ENCODE results near the gene HOXA2.

Gene HOXA2

DNA sequence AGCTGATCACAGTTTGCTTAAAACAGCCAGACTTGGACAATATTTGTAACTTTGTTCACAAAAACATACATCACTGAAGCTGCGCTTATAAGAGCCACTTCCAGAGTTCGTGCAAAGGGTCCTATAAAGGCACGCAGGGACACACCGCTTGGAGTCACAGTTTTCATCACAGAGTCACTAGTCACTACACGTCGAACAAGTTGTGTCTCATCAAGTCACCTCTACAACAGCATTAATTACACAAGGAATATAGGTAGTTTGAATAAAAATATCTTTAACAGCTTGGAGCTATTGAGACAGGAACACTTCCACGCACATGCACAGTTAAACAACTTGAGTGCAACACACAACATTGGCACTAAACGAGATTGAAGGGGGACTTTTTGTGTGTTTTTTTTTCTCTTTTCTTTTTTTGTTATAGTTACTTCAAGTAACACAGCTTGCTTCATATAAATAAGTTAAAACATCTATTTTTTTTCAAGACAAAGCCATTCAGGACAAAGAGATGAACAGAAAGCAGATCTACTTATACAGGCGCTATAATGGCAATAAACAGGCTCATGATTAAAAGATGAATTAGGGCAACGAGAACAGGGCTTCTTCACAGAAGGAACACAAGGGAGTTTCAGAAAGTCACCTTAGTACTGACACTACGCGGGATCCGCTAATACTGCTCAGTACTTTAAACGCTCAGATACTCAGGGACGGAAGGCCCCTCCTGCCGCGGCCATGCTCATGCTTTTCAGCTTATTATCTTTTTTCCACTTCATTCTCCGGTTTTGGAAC lies 38.8 kb upstream of the HOXA2 start:
- DNase-seq, result no peak

DNA sequence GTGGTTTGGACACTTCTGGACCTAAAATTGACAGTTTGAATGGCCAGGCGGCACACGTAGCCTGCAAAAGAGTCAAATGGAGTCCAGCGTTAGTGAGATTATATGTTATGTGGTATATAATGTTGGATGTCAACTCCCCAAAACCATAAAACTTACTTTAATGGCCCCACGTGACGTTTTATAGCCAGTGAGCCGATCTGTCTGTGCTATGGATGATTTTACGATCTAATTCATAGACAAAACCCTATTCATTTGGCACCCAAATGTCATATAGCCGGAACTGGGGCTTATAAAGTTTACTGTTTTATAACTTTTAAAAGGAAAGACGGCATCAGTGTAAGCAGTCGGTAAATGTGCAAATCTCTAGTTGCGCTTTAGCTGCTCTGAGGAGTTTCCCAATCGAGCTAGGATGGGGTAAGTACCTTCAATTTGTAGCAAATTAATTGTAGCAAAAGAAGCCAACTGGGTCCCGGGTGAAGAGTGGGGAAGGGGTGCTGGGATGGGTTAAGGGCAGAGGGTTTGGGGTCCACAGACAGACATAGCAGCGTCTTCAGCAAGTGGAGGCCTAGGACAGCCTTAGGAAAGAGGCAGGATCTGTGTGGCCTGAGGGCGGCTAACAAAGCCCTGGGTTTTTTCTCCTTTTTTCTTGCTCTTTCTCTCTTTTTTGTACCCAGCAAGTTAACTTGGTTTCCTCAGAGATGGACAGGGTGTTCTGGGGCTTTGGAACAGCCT lies 37.8 kb upstream of the HOXA2 start:
- DNase-seq, result no peak

DNA sequence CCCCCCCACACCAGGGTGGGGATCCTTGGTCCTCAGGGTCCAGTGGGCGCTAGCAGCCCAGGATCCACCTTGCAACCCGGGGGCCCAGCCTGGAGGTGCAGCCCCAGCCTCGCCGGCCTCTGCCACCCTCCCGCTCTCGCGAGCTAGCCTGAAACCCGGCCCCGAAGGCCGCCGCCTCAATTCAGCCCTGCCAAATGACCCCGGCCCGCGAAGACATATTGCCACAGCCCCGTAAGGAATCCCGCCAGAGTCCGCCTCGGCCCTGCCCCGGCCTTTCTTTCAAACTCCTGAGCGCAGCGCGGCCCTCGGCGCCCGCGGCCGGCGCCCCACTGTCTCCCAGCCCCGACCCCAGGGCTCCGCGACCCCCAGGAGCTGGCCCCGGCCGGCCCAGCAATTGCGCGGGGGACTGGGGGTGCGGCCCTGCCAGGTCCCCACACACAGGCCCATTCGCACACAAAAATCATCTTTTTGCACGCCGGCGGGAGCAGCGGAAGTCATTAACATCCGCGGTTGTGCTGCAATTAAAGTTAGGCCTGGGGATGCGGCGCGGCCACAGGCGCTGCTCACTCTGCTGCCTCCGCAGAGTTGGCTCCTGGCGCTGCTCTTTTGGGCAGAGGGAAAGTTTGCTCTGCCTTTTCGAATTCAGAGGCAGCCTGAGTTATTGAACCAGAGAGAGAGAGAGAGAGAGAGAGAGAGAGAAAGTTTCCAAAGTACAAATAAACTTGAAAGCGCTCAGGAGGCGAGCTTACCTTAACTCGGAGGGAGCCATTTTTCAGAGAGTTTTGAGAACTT lies 37.0 kb upstream of the HOXA2 start:
- no peak for DNase-seq

DNA sequence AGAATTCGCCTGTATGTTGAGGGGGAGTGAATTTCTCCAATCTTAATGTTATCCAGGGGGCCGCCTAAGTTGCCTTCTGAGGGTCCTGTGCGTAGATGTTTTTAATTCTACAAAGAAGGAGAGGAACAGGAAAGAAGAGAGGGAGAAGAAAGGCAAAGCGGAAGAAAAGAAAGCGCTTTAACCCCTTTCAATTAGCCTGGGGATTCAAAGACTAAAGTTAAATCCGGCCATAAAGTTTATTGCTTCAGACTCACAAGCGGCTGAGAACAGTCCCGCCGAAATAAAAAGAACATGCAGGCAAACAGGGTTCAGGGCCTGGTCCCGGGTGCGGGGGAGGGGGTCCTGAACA lies 36.5 kb upstream of the HOXA2 start:
- no peak for DNase-seq

DNA sequence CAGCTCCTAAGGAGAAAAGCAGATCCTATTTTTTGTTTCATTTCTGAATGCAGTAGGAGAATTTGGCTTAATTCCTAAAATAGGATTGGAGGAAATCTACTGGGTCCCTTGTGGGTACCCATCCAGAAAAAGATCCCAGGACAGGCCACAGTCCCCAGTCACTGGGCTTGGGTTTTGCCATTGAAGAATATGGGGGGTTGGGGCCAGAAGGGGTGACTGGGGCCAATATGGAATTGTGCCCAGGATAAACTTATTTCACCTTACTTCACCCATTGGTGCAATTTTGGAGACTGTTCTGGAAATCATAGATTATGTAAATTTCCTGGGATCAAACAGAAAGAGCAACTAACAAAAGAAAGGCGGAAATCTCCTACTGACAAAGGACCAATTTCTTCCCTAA lies 36.0 kb upstream of the HOXA2 start:
- DNase-seq, result no peak

DNA sequence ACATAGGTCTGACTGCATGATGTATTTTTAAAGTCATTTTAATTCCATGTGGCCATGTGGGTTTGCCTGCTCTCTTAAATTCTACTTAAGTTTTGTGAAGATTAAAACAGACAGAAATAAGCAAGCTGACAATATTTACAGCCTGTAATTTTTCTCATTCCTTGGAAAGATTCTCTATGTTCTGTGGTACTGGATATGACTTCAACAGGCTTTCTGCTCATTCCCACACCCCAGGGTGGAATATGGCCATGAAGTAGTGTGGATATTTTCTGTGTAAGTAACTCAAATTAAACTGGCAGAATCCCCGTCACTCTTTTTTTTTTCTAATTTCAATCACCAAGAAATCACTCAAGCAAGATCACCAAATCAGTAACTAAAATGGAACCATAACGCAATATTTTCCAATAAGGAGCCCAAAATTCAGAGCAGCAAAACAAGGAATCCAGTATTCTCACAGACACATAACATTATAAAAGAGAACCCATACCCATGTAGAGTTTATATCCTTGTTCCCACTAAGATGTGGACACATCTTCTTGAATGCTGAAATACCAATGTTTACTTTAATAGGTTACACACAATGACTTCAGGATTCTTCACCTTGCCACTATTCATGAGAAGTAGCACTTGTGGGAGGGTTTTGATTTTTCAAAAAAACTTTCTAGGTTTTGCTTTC lies 35.3 kb upstream of the HOXA2 start:
- no peak for DNase-seq

DNA sequence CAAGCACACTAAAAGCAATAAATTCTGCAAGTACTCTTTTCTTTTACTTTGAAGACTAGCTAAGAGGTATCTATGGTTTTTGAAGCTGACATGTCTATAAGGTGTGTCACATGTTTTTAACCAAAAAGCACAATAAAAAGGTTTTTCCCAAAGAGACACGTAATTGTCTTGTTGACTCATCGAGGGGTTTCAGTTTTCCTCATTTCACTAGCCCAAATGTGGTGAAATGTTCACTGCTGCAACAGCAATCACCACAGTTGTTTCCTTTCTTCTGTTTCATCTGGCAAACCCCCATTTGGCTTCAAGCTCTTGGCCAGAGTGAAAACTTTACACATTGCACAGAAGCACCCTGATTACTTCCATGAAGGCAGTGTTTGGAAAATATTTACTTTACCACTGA lies 31.9 kb upstream of the HOXA2 start:
- DNase-seq, result no peak

DNA sequence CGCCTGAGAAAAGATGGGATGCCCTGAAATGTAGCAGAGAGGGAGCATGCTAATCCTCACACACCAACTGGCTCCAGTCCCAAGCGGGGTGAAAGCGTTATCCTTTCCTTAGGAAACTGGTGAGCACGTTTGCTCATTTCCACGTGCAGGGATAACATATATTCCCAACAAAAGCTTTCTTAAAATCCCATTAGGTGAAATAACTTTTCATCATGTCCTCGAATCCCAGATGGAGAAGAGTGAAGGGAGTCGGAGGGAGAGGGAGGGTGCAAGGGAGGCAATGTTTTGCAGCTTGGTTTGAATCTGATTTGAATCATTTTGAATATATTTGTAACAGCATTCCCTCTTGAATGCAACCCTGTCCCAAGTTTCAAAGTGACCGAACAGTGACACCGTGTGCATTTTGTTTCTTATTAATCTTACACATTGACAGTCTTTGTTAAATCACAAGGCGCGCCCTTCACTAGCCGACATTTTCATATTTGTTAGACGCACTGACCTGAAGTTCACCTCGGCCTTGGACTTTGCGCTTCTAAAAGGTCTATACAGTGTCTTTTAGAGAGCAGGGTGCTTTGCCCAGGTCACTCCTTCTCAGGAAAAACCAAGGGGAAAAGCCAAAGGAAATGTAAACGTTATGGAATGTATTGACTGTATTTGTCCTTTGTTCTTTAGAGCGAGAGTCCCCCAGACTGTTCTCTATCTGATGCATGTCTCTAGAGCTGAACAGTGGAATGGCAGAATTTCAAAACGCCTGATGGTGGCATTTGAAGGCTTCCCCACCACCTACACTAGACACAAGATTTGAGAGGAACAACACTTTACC lies 31.1 kb upstream of the HOXA2 start:
- no peak for DNase-seq

DNA sequence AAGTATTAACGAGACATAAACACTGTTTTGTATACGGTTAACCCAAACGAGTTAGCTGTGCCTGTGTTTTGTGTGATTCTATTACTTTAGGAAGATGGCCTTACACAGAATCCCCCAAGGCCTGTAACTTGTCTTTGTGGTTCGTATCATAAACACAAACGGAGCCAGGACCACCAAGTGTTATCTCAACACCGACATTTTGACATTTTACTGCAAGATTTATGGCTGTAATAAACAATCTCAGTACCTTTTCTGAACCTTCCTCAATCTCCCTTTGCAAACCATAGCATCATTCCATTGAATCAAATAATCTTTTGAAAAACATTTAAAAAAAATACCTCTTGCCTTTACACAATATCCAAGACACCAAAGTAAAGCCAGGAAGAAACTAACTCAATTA lies 30.5 kb upstream of the HOXA2 start:
- DNase-seq, result no peak

DNA sequence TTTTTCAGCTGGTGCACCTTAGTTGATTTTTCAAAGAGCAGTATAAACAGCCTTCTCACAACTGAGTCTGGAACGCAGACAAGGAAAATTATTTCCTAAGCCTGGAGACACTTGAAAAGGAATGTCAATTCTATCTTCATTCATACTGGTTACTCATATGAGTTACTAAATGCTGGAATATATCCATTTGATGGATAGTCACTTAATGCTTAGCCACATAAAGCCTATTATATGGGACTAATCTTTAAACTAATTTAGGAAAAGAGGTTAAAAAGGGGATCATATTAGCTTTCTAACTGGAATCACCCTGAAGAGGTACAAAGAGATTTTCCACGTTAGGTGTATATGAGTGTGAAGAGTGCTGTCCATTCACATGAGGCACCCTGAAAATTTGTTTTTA lies 29.7 kb upstream of the HOXA2 start:
- no peak for DNase-seq

DNA sequence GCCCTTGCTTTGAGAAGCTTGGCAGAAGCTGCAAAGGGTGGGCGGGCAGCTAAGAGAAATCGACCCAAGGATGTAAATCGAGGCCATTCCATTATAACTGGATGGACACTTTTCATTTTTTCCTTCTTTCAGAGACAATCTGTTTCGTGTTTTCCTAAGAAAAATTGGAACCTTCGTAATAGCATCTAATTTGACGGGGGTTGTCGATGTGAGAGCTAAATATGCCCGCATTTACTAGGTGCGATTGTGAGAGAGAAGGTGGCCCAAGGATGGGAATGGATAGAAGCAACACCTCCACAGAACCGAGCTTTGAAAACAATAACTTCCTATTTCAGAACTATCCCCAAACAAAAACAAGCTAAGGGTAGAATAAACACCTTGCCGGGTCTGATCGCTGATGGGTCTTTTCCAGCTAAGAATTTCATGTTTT lies 28.9 kb upstream of the HOXA2 start:
- no peak for DNase-seq

DNA sequence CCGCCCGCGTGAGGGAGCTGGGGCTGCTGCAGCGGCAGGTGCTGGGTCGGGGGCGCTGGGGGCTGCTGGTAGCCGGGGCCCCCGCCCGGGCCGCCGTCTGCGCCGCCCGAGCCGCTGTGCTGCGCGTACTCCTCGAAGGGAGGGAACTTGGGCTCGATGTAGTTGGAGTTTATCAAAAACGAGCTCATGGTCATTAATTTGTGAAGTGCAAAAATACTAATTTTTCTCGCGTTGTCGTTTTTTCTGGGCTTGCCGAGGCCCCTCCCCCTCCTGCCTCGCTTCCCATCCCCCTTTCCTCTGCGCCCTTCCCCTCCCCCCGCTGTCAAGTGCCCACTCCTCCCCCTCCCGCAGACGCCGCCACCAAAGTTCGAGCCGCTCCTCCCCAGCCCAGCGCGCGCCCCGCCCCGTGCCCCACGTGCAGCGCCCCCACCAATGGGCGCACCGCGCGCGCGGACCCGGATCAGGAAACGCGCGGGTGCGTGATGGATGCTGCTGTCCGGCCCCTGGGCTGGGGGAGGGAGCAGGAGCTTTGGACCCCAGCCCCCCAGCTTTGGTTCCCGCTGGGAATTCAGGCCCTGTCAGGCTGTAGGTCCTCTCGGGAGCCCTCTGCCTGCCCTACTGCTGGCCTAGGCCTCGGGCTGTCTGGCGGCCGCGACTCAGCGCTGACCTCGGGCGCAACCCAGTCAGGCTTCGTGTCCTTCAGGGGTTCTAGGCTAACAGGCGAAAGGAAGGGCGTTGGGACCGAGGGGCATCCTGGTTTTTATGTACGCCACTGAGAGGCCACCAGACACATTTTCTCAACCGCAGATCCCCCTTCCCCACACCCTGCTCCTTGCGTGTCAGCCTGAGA lies 28.3 kb upstream of the HOXA2 start, which contains the start of gene HOXA4:
Gene HOXA4, minus strand, starts transcription at position 218 of the 850 bp plus-strand sequence. Its CDS starts 24 bp downstream, at position 194.
- peak; percentile 76 for DNase-seq

DNA sequence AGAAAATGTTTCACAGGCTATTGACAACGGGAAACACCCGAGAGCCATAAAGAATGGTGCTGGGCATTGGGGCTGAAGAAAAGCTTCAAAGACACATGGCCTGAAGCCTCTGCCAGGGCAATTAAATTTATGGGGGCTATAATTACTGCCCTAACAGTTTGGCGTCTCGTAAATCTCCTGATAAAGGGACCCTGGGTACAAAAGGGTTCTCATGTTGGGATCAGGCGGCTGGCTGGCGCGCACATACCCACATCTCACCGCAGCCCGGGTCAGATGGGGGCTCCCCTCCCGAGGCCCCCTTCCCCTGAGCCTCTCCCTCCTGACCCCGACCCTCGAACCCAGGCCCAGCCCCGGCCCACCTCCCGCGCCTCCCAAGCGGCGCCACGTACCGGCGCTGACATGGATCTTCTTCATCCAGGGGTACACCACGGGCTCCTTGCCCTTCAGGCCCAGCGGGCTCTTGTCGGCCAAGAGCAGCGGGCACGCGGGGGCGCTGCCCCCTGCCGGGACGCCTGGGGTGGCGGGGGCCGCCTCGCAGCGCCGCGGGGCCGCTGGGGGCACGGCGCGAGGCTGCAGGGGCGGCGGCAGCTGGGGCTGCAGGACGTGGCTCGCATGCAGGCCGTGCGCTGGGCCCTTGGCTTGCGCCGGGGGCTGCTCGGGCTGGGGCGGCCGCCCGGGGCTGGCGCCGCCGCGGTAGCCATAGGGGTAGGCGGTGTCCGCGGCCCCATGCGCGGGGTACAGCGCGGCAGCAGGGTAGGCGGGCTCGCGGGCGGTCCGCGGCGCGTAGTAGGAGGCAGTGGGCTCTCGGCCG lies 27.5 kb upstream of the HOXA2 start:
- DNase-seq, result no peak

DNA sequence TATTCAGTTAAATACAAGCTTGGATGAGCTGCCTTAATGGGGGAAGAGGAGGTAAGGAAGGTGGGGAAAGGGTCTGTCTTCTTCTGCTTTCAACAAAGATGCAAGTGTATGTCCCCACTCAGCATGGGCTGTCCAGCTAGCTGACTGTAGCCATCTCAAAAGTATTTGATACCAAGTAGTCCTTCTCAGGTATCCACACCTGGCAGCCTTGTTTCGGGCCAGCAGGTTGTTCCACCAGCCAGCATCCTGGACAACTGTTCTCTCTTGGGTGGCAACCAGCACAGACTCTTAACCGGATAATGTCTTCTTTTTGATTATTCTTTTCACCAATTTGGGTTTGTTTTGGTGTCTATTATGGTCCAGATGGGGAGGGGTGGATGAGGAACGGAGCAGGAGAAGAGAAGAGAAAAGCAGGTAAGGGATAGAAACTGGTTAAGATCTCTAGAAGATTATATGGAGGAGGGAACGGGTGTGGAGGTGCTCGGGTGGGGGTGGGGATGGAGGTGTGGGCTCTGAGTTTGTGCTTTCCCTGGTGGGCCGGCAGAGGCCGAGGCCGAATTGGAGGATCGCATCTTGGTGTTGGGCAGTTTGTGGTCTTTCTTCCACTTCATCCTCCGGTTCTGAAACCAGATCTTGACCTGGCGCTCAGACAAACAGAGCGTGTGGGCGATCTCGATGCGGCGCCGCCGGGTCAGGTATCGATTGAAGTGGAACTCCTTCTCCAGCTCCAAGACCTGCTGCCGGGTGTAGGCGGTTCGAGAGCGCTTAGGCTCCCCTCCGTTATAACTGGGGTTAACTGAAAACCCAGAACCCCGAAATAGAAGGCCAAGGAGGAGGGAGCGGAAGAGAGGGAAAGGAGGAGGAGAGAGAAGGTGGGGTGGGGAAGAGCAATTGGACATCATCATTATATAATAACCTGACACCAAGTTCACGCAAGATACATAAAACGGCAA lies 26.6 kb upstream of the HOXA2 start:
- no peak for DNase-seq

DNA sequence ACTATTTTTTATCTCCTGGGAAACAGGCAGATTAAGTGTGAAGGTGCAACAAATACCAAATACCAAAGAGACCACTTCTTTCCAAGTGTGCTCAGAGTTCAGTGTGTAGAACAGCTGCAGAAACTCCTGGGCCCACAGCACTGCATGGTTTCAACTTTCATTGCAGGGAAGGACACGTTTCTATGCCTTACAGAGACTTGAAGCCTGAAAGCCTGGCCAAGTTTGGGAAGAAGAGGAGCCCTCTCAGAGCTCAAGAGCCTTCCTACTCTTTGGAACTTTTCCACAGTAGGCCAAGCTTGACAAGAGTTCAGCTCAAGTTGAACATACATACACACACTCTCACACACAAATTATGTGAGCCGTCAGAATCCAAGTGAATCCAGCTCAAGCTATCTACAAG lies 25.6 kb upstream of the HOXA2 start:
- DNase-seq, result no peak

DNA sequence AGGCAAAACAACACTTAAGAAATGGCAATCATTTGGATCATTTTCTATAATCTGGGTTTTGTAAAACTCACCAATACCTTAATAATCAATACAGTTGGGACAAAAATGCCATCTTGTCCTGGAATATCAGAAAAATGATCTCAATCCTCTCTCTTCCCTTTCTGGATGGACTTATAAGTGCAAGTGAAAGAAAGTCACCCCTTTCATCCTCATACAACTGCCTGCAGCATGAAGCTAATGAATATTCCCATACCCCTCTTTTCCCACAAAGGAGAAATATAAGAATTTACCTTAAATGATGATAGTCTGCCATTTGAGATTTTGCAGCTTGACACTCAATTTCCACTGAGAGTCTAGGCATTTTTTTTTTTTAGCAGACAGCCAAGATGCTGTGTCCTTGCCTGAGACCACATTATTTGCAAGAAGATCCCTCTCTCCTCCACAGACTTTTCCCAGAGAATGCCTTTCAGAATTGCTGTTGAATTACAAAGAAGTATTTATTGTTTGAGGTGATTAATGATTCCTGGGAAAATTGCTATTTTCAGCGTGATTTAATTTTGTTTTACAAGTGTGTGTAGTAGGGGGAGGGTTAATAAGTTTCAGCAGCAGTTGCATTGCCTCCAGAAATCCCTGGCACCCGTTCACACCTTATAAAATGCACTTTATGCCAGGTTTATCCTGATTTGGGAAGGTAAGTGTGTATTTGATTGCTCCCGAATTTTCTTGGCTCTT lies 24.3 kb upstream of the HOXA2 start:
- DNase-seq, result no peak

DNA sequence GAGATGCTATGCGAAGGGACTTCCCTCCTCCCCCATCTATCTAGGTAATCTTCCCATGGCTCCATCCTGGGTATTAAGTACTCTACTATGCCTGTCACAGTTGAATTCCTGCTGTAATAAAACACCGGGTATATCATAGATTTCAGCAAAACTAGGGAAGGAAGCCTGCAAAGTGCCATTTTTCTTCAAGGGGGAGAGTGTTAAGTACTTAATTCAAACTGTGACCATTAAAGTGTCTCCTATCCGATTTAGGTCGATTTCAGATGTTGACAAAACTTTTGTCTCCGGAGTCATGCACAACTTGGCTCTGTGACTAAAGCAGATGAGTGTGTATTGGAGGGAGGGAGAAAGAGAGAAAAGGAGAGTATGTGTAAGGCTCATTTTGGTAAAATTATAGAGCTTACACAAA lies 23.5 kb upstream of the HOXA2 start:
- DNase-seq, result no peak
